Measurements from ENCODE around the gene EDAR. TPM values are rescaled to one million over a fixed set of nuclear protein-coding genes. Genes with fewer than 3 reads are reported as not detected.

EDAR gene
- total and polyA plus RNA-seq, 9 of the 15 experiments (the other 6 are each of a cell fraction or from before 2014, with no cell fraction given): 0.01 TPM; not detected in 8

- TF ChIP-seq, protein P1, sequence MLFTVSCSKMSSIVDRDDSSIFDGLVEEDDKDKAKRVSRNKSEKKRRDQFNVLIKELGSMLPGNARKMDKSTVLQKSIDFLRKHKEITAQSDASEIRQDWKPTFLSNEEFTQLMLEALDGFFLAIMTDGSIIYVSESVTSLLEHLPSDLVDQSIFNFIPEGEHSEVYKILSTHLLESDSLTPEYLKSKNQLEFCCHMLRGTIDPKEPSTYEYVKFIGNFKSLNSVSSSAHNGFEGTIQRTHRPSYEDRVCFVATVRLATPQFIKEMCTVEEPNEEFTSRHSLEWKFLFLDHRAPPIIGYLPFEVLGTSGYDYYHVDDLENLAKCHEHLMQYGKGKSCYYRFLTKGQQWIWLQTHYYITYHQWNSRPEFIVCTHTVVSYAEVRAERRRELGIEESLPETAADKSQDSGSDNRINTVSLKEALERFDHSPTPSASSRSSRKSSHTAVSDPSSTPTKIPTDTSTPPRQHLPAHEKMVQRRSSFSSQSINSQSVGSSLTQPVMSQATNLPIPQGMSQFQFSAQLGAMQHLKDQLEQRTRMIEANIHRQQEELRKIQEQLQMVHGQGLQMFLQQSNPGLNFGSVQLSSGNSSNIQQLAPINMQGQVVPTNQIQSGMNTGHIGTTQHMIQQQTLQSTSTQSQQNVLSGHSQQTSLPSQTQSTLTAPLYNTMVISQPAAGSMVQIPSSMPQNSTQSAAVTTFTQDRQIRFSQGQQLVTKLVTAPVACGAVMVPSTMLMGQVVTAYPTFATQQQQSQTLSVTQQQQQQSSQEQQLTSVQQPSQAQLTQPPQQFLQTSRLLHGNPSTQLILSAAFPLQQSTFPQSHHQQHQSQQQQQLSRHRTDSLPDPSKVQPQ (CRISPR knock-in tag; IDR thresholded peaks at IDR 0.05; ENCODE audit: borderline replicate concordance): no peak
- TF ChIP-seq KDM4B (IDR thresholded peaks at IDR 0.05; ENCODE audit: borderline replicate concordance in 2 of 2, low read depth in 1 of 2) (no peak), PKNOX1 (IDR thresholded peaks at IDR 0.05) (no peak; the same call in 1 of the 2 replicates), ZNF12 (CRISPR knock-in tag; IDR thresholded peaks at IDR 0.05) (no peak), ID3 (CRISPR knock-in tag; IDR thresholded peaks at IDR 0.05) (no peak), ID3 (tag; IDR thresholded peaks at IDR 0.05) (no peak), FOXK1 (CRISPR knock-in tag; IDR thresholded peaks at IDR 0.05; ENCODE audit: borderline replicate concordance) (no peak), USF2 (CRISPR knock-in tag; IDR thresholded peaks at IDR 0.05) (peak; percentile 53), ELF4 (CRISPR knock-in tag; IDR thresholded peaks at IDR 0.05) (no peak), THAP7 (CRISPR knock-in tag; IDR thresholded peaks at IDR 0.05) (no peak), PRDM10 (IDR thresholded peaks at IDR 0.05; ENCODE audit: partially characterized antibody) (no peak)
- TF ChIP-seq, protein P2, sequence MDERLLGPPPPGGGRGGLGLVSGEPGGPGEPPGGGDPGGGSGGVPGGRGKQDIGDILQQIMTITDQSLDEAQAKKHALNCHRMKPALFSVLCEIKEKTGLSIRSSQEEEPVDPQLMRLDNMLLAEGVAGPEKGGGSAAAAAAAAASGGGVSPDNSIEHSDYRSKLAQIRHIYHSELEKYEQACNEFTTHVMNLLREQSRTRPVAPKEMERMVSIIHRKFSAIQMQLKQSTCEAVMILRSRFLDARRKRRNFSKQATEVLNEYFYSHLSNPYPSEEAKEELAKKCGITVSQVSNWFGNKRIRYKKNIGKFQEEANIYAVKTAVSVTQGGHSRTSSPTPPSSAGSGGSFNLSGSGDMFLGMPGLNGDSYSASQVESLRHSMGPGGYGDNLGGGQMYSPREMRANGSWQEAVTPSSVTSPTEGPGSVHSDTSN (CRISPR knock-in tag; IDR thresholded peaks at IDR 0.05; ENCODE audit: low read depth): no peak
- TF ChIP-seq, protein P2 (tag; conservative IDR thresholded peaks at IDR 0.05; ENCODE audit: low read depth): 0 out of 2 replicates have a peak, but pooled peaks have one; percentile 28
These were observed 42.6 kb upstream of the EDAR start (continued) for GRCh38 chr2:109031476-109032228.

Measured in K562 (cell line).